Measurements from ENCODE around the gene RPS21. TPM values are rescaled to one million over a fixed set of nuclear protein-coding genes. Genes with fewer than 3 reads are reported as not detected.

The RPS21 gene
- total RNA-seq, 4 donors from 2014 or later, result 1,151 to 14,756 (median 1,928) TPM

- intact Hi-C loops (cut with DNase I; ENCODE audit: low total_unique reads), result no loop called here
- Histone ChIP-seq H3K36me3 (no peaks in the 10 kb centered on the region), H3K4me1 (peaks cover 7 to 38% of the 10 kb centered on the region in 2 donors), H3K27me3 (no peaks in the 10 kb centered on the region), H3K9me3 (no peaks in the 10 kb centered on the region), H3K4me3 (no peak overlapping the region), H3K27ac (peak overlapping the region; percentile 91 to 92)
- DNase-seq, result peak in 1 of 2 donors; percentile 75
- TF ChIP-seq CTCF (IDR thresholded peaks at IDR 0.05), result no peak
- TF ChIP-seq POLR2A (IDR thresholded peaks at IDR 0.05), result no peak
Observed at GRCh38 chr20:62359491-62360121, 27.3 kb upstream of the RPS21 start.

- DNase-seq, result peak in 1 of 2 donors; percentile 34
- Histone ChIP-seq H3K27me3 (no peaks in the 10 kb centered on the region), H3K9me3 (no peaks in the 10 kb centered on the region), H3K4me1 (peaks cover 0 to 32% of the 10 kb centered on the region in 2 donors), H3K36me3 (no peaks in the 10 kb centered on the region), H3K27ac (peak overlapping the region; percentile 61 to 74), H3K4me3 (no peak overlapping the region)
- TF ChIP-seq CTCF (IDR thresholded peaks at IDR 0.05) (no peak), POLR2A (IDR thresholded peaks at IDR 0.05) (no peak)
- intact Hi-C loops (cut with DNase I; ENCODE audit: low total_unique reads), result no loop called here
Observed at GRCh38 chr20:62360854-62361798, 25.8 kb upstream of the RPS21 start.

- Histone ChIP-seq H3K27ac (peak overlapping the region; percentile 61 to 74), H3K4me3 (no peak overlapping the region), H3K4me1 (peaks cover 0 to 25% of the 10 kb centered on the region in 2 donors), H3K27me3 (no peaks in the 10 kb centered on the region), H3K36me3 (no peaks in the 10 kb centered on the region), H3K9me3 (no peaks in the 10 kb centered on the region)
- peak in 1 of 2 donors; percentile 20 for DNase-seq
- intact Hi-C loops (cut with DNase I; ENCODE audit: low total_unique reads), result no loop called here
- TF ChIP-seq POLR2A (IDR thresholded peaks at IDR 0.05), result no peak
- TF ChIP-seq CTCF (IDR thresholded peaks at IDR 0.05), result no peak
Observed at GRCh38 chr20:62361799-62362589, 24.9 kb upstream of the RPS21 start.

- Histone ChIP-seq H3K4me3 (no peak overlapping the region), H3K4me1 (peaks cover 0 to 24% of the 10 kb centered on the region in 2 donors), H3K27ac (peak overlapping the region; percentile 83 to 84), H3K9me3 (no peaks in the 10 kb centered on the region), H3K27me3 (no peaks in the 10 kb centered on the region), H3K36me3 (no peaks in the 10 kb centered on the region)
- TF ChIP-seq CTCF (IDR thresholded peaks at IDR 0.05) (no peak), POLR2A (IDR thresholded peaks at IDR 0.05) (no peak)
- intact Hi-C loops (cut with DNase I; ENCODE audit: low total_unique reads), result no loop called here
- DNase-seq, result no peak
Observed at GRCh38 chr20:62362590-62362940, 24.3 kb upstream of the RPS21 start.
